HG02943 (cell line): ENCODE measurements around the gene RAD51C.
"Not testable (repeated sequence)": the region's sequence is repeated elsewhere in the genome, so short reads cannot be mapped to it uniquely, and the experiment has no call there.

Experiments used
- ATAC-seq: cut with Tn5 transposase; IDR thresholded peaks from one replicate; pipeline ENCODE4 v1.9.1; 2021; ENCODE audit warnings: mild to moderate bottlenecking, low read depth, moderate library complexity; ENCODE audit not compliant: unreplicated experiment

Gene RAD51C

DNA sequence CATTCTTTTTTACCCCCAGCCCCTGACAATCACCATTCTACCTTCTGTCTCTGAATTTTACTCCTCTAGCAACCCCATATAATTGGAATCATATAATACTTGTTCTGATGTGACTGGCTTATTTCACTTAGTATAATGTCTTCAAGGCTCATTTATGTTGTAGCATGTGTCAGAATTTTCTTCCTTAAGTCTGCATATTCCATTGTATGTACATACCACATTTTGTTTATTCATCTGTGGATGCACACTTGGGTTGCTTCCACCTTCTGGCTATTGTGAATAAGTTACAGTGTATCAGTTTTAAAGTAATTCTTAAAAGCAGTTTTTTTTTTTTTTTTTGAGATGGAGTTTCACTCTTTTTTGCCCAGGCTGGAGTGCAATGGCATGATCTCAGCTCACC, 38.5 kb downstream of the RAD51C start:
- no peak for ATAC-seq

DNA sequence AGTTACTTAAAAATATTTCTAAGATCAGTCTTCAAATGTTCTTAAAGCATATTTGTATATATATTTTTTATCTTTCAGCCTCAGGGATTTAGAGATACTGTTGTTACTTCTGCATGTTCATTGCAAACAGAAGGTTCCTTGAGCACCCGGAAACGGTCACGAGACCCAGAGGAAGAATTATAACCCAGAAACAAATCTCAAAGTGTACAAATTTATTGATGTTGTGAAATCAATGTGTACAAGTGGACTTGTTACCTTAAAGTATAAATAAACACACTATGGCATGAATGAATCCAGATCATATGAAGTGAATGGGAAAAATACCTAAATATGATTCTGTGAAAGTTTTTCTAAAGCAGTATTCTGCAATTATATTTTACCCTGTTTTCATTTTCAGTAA, 41.6 kb downstream of the RAD51C start:
- no peak for ATAC-seq

- ATAC-seq = no peak
Measured at GRCh38 chr17:58734811-58735210, 42.4 kb downstream of the RAD51C start.

DNA sequence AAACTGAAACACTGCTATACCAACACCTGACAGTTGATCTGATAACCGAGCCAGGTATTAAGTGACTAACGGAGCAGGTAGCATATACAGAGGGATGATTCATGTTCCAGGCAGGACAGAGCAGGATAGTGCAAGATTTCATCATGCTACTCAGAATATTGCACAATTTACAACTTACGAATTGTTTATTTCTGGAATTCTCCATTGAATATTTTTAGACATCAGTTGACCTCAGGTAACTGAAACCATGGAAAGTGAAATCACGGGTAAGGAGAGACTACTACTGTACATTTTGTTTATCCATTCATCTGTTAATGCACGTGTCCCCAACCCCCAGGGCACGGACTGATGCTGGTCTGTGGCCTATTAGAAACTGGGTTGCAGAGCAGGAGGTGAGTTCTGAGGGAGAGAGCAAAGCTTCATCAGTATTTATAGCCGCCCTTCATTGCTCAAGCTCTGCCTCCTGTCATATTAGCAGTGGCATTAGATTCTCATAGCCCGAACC, 48.8 kb downstream of the RAD51C start:
- ATAC-seq = no peak

- no peak for ATAC-seq
Measured at GRCh38 chr17:58747674-58748073, 55.3 kb downstream of the RAD51C start.

DNA sequence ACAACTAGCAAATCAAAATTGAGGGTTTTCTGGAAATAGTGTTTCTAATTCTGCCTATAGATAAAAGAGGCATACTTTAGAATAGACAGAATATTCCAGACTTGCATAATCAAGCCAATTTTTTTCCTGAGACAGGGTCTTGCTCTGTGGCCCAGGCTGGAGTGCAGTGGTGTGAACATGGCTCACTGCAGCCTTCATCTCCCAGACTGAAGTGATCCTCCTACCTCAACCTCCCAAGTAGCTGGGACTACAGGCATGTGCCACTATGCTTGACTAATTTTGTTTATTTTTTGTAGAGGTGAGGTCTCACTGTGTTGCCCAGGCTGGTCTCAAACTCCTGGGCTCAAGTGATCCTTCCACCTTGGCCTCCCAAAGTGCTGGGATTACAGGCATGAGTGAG, 57.2 kb downstream of the RAD51C start:
- not testable (repeated sequence) for ATAC-seq

GRCh38 chr17:58753026-58753425, 60.6 kb downstream of the RAD51C start:
- no peak for ATAC-seq

DNA sequence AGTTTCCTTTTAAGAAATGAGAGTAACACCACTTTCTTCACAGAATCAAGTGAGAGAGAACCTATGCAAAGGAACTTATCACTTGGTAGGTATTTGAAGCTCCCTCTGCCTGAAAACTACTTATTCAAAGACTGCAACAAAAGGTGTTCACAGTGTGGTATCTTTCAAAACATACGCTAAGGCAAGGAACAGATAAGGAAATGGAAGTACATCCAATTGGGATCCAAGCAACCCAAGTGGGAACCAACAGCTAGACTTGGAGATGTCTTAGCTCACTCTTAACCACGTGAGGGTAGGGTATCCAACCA, 62.8 kb downstream of the RAD51C start:
- ATAC-seq = no peak

GRCh38 chr17:58755577-58756245, 63.3 kb downstream of the RAD51C start, which contains the start of gene PPM1E:
PPM1E (plus strand) TSS chr17:58755854.
- no peak for ATAC-seq

- no peak for ATAC-seq
Measured at GRCh38 chr17:58756246-58757161, 64.1 kb downstream of the RAD51C start.

DNA sequence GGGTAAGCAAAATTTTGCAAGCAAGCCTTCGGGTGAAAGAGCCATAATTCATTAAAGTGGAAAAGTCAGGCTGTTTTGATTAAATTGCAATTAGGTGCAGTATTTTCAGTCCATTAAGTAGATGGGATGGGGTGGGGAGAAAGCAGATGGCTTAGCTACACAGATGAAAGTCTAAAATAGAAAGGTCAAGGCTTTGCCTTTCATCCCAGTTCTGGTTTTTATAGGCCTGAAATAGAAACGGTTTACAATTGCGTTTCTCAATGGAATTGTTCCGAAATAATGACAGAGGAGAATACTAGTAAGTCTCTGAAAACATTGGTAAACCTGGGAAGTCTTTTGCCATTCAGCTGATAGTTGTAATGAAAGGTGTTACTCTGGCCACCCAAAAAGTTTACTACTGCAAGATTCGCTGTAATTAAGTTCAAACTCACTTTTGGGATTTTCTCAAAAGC, 64.8 kb downstream of the RAD51C start:
- ATAC-seq = no peak

GRCh38 chr17:58758890-58759289, 66.5 kb downstream of the RAD51C start:
- no peak for ATAC-seq

DNA sequence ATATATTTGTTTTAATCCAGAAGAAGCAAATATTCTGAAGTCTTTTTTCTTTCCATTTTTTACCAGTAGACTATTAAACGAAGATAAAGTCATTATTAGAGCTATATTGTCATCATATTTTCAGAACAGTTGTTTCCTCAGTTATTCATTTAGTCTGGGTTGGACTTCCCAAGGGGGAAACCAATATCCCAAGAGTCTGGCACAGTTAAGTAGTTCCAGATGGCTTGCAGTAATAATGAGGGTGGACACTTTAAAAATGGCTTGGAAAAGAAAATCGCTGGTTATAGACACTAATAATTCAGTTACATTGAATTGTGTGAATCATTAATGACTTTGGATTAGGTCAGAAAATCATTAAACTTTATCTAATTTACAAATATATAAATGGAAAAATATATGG, 67.1 kb downstream of the RAD51C start:
- ATAC-seq = no peak

GRCh38 chr17:58760248-58760647, 67.8 kb downstream of the RAD51C start:
- ATAC-seq = no peak

GRCh38 chr17:58763263-58763662, 70.9 kb downstream of the RAD51C start:
- ATAC-seq = no peak

DNA sequence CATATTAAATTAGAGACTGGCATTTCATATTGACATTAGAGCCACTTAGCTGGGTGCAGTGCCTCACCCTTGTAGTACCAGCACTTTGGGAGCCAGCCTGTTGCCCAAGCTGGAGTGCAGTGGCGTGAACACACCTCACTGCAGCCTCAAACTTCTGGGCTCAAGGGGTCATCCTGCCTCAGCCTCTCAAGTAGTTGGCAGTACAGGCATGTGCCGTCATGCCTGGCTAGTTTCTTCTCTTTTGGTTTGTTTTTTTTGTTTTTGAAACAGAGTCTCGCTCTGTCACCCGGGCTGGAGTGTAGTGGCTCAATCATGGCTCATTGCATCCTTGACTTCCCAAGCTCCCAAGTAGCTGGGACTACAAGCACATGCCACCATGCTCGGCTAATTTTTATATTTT, 72.0 kb downstream of the RAD51C start:
- ATAC-seq = no peak

DNA sequence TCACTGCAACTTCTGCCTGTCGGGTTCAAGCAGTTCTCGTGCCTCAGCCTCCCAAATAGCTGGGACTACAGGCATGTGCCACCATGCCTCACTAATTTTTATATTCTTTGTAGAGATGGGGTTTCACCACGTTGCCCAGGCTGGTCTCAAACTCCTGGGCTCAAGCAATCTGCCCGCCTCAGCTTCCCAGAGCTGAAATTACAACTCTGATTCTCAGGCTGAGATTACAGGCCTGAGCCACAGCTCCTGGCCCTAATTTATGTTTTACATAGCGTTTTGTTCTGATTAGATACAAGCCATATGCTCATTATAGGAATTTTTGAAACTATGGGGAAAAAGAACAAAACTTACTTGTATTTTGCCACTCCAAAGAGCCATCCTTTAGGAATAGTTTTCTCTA, 86.1 kb downstream of the RAD51C start:
- not testable (repeated sequence) for ATAC-seq

GRCh38 chr17:58779446-58779845, 87.0 kb downstream of the RAD51C start:
- ATAC-seq = no peak

DNA sequence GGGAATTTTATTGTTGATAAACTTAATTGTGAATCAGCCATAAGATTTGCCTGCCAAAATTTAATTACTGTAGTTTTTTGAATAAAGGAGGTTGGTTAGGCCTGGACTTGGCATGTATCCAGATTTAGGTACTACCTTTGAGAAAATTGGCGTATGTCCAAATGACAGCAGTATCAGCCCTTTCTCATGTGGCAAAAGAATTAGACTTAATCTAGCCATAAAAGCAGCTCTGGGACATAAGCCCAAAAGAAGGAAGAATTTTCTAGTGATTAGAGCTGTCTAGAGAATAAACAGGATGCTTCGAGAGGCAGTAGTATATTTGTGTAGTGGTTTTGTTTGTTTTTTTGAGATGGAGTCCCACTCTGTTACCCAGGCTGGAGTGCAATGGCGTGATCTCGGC, 91.0 kb downstream of the RAD51C start:
- ATAC-seq = no peak

- no peak for ATAC-seq
Measured at GRCh38 chr17:58785097-58785496, 92.7 kb downstream of the RAD51C start.
